PFSK-1 (cell line): ENCODE measurements around the gene ABCC12.

ENCODE experiments used
- FOXP2 ChIP-seq: optimal IDR thresholded peaks from 2 replicates; pipeline ENCODE3; 2011; ENCODE audit warnings: borderline replicate concordance, control low read depth, inconsistent platforms; ENCODE audit not compliant: insufficient read depth; ENCODE audit errors: extremely low read length, extremely low read depth
- POLR2AphosphoS5 ChIP-seq: IDR thresholded peaks from 2 replicates; pipeline ENCODE4 v1.6.1; 2012; ENCODE audit warnings: low read depth, mild to moderate bottlenecking, control low read depth, low read length, moderate library complexity
- REST ChIP-seq, 2 experiments: IDR thresholded peaks; 2 replicates each; pipeline versions ENCODE4 v1.6.1 to v1.8.0; 2011 to 2012; ENCODE audit warnings: low read depth in 2 of 2, low read length in 2 of 2, control low read depth in 1 of 2, inconsistent platforms in 1 of 2, mild to moderate bottlenecking in 1 of 2, moderate library complexity in 1 of 2; ENCODE audit not compliant: insufficient read depth in 1 of 2
- SIN3A ChIP-seq: IDR thresholded peaks from 2 replicates; pipeline ENCODE4 v1.6.1; 2012; ENCODE audit warnings: mild to moderate bottlenecking, low read length, moderate library complexity, borderline replicate concordance; ENCODE audit not compliant: insufficient read depth
- TAF1 ChIP-seq: IDR thresholded peaks from 2 replicates; pipeline ENCODE4 v1.6.1; 2012; ENCODE audit warnings: low read length, control low read depth, borderline replicate concordance; ENCODE audit not compliant: insufficient read depth

Gene ABCC12

GRCh38 chr16:48133455-48134211, 22.2 kb downstream of the ABCC12 start:
- no peak for TF ChIP-seq FOXP2
- TF ChIP-seq REST (IDR thresholded peaks at IDR 0.05; ENCODE audit: insufficient read depth in 1 of 2, low read depth in 2 of 2, low read length in 2 of 2): no peak
- no peak for TF ChIP-seq SIN3A
- TF ChIP-seq TAF1: no peak
- TF ChIP-seq POLR2AphosphoS5: no peak

GRCh38 chr16:48132696-48133095, 23.1 kb downstream of the ABCC12 start:
- no peak for TF ChIP-seq SIN3A
- no peak for TF ChIP-seq FOXP2
- TF ChIP-seq POLR2AphosphoS5: no peak
- no peak for TF ChIP-seq REST (IDR thresholded peaks at IDR 0.05; ENCODE audit: insufficient read depth in 1 of 2, low read depth in 2 of 2, low read length in 2 of 2)
- TF ChIP-seq TAF1: no peak

GRCh38 chr16:48131201-48131935, 24.4 kb downstream of the ABCC12 start:
- no peak for TF ChIP-seq SIN3A
- TF ChIP-seq REST (IDR thresholded peaks at IDR 0.05; ENCODE audit: insufficient read depth in 1 of 2, low read depth in 2 of 2, low read length in 2 of 2): no peak
- no peak for TF ChIP-seq POLR2AphosphoS5
- TF ChIP-seq TAF1: no peak
- TF ChIP-seq FOXP2: no peak

DNA sequence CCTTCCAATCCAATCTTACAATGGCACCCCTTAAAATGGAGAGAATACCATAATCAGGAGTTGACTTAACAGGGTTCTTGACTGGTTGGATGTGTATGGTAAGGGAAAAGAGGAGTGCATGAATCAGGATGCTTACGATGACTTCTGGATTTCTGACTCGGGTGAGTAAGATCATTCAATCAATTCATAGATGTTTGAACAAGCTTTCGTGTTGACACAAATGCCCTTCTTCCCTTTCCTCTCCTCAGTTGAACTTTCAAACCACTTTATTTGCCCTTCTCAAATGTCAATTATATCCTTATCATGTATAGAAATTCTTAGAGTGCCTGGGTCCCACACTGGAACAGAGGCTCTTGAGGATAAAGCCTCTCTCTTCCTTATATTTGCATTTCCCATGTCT, 25.9 kb downstream of the ABCC12 start:
- no peak for TF ChIP-seq POLR2AphosphoS5
- no peak for TF ChIP-seq FOXP2
- no peak for TF ChIP-seq TAF1
- no peak for TF ChIP-seq SIN3A
- no peak for TF ChIP-seq REST (IDR thresholded peaks at IDR 0.05; ENCODE audit: insufficient read depth in 1 of 2, low read depth in 2 of 2, low read length in 2 of 2)
